A549 (cell line): ENCODE results near the gene C8A.

Experiments
- BHLHE40 ChIP-seq: IDR thresholded peaks from 2 replicates; pipeline ENCODE4 v1.6.1; 2012; ENCODE audit warnings: low read depth, low read length, inconsistent platforms
- CHD4 ChIP-seq: fragments of 200-600 bp; sonication (generic); IDR thresholded peaks from 2 replicates; pipeline ENCODE4 v1.6.1; 2016; ENCODE audit warnings: antibody characterized with exemption, mild to moderate bottlenecking, borderline replicate concordance
- CTCF ChIP-seq: fragments of >200 bp; sonication (Bioruptor Twin); formaldehyde crosslinking; IDR thresholded peaks from 3 replicates; pipeline ENCODE4 v1.5.1; 2016
- EP300 ChIP-seq, 2 experiments: fragments of >200 bp; sonication (Bioruptor Twin); formaldehyde crosslinking; IDR thresholded peaks; 2 replicates in 1 of 2; 3 replicates in 1 of 2; pipeline ENCODE4 v1.6.1; 2016 to 2017
- ESRRA ChIP-seq: fragments of 150-350 bp; IDR thresholded peaks from 2 replicates; pipeline ENCODE4 v1.6.1; 2014; ENCODE audit warnings: mild to moderate bottlenecking, low read length, borderline replicate concordance
- MYC ChIP-seq: IDR thresholded peaks from 2 replicates; pipeline ENCODE4 v1.6.1; 2012; ENCODE audit warnings: mild to moderate bottlenecking, inconsistent platforms, low read length, improper control_type of control experiment, borderline replicate concordance
- POLR2A ChIP-seq: IDR thresholded peaks from 2 replicates; pipeline ENCODE4 v1.6.1; 2012; ENCODE audit warnings: mild to moderate bottlenecking, low read length
- RFX5 ChIP-seq: fragments of 450-650 bp; IDR thresholded peaks from 2 replicates; pipeline ENCODE4 v1.7.1; 2014; ENCODE audit warnings: antibody characterized with exemption, mild to moderate bottlenecking, moderate library complexity
- SMC3 ChIP-seq: fragments of >200 bp; sonication (Bioruptor Twin); formaldehyde crosslinking; IDR thresholded peaks from 3 replicates; pipeline ENCODE4 v1.6.1; 2018; ENCODE audit warnings: inconsistent platforms

- no peak for TF ChIP-seq CTCF
- no peak for TF ChIP-seq ESRRA
- no peak for TF ChIP-seq POLR2A
- no peak for TF ChIP-seq BHLHE40
- TF ChIP-seq EP300 (IDR thresholded peaks at IDR 0.05), result no peak
- no peak for TF ChIP-seq RFX5
- no peak for TF ChIP-seq SMC3
- TF ChIP-seq CHD4, result no peak
- no peak for TF ChIP-seq MYC
These were observed 84.0 kb downstream of the C8A start for GRCh38 chr1:56938646-56939045.
